ENCODE data around the gene PABPC1L.

DNA sequence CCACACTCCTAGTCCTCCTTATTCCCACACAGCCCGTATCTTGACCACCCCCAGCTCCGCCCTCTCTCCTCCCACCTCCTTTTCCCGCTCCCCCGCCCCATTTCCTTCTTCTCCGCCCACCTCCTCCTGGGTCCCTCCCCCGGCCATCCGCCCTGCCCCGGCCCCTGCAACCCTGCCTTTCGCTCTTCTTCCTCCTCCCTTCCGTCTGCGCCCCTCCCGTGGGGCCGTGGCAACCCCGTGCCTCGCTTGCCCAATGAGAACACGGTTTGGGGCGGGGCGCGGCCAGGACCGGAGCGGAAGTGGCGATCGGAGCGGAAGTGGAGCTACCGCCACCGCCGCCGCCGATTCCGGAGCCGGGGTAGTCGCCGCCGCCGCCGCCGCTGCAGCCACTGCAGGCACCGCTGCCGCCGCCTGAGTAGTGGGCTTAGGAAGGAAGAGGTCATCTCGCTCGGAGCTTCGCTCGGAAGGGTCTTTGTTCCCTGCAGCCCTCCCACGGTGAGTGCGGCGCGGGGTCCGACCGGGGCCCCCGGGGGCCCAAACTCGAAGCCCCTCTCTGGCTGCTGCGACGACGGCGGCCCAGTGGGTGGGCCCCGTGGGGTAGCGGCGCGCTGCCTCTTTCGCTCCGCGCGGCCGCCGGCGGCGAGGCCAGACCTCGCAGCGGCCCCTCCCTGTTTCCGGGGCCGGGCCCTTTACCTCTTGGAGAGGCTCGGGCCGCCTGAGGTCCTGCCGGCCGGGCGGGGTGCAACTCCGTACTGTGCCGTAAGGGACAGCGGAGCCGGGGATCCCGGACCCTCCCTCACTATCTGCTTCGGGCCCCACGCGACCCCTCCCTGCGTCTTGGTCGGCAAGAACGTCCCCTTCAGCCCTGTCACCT is 24.2 kb upstream of the PABPC1L start, which contains the start of gene YWHAB:
- TF ChIP-seq POLR2AphosphoS5 (IDR thresholded peaks at IDR 0.05; ENCODE audit: low read depth, low read length) = peak; percentile 87
- peak; percentile 60; the same call in 1 of the 2 replicates for TF ChIP-seq TAF1 (IDR thresholded peaks at IDR 0.05; ENCODE audit: borderline replicate concordance, insufficient read depth, low read length)

Data from PFSK-1 (cell line).